Measurements from ENCODE around the gene SGMS2.
A peak's percentile ranks its signal among the peaks of the same experiment; 100 is the strongest.

Gene SGMS2

DNA sequence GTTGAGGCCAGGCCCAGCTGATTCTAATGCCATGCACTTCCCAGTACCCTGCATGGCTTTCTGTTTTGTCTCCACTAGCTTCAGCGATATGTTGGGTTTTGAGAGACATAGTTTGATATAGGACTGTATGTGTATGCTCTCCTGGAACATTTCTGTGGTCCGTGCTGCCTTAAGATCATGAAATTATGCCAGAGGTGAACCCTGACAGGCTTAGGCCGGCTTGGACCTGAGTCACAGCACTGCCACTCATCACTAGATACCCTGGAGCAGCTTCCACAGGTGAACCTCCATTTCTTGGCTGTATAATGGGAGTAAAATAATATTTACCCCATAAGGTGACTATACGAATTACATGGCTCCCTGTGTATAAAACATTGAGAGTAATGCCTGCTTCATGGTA is 6.4 kb downstream of the SGMS2 start:
- DNase-seq, result no peak

DNA sequence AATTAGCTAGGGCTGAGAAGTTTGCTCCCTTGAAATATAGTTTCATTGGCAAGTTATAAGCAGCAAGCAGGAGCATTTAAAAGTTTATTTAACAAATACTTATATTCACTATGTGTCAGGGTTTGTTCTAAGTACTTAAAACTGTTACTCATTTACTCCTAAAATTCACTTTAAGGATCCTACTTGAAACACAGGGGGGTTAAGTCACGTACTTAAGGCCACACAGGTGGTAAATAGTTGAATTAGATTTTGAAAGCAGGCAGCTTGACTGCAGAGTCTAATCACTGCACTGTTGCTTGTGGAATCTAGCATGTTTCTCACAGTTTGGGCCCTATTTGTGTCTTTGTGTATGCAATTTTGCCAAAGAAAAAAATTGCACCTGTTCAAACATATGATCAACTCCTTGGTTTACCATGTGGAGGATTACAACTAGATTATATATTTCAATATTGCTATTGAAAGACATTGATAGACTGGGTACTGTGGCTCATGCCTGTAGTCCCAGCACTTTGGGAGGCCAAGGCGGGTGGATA is 7.6 kb downstream of the SGMS2 start:
- no peak for DNase-seq

DNA sequence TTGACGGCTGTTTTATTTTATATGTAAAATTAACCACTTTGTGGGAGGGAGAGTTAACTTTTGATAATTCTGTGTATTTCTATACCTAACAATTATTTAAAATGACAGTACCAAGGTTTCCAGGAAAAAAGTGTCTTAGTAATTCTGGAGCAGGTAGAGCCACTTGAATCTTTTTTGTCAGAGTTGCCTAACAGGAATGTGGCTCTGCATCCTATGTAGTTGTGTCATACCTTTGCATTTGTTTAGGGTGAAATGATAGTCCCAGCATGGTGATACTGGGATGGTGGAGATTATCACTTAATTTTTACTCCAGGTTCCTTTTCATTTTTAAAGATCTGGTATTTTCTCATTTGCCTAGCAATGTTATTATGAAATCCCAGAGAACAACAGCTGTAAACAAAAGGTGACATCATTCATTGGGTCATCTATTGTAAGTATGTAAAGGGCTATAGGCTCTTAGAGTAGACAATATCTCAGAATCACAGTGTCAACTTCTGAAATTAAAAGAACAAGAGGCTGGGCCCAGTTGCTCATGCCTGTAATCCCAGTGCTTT is 9.6 kb downstream of the SGMS2 start:
- DNase-seq, result no peak

DNA sequence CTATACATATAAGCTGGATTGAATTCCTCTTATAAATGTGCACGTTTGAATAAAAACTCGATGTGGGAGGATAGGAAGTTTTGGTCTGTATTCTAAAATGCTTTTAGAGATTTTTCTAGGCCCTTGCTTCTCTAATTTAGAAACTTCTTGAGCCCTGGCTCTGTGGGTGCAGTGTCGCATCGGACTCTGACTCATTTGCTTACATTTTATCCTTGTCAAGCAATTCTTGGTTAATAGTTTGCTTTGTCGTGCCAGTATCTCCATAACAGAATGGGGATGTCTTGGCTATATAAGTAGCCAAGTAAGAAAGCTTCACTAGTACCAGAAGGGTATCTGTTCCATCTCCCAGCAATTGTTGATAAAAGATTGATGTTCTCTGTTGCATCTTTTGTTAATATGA is 10.7 kb downstream of the SGMS2 start:
- no peak for DNase-seq

DNA sequence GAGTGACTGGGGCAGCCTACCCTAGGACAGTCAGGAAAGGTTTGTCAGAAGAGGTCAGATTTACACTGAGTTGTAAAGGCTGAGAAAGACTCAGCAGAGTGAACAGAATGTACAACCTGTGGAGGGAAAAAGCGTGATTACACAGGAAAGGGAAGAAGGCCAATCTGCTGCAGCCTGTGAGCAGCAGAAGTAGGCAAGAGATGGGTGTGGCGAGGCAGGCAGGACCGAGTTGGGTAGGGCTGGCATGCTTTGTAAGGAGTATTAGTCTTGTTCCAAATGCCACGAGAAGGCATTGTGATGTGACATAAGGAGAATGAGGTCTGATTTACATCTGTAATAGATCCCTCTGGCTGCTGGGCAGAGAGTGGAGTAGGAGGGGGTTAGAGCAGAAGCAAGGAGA is 12.6 kb downstream of the SGMS2 start:
- DNase-seq, result no peak

DNA sequence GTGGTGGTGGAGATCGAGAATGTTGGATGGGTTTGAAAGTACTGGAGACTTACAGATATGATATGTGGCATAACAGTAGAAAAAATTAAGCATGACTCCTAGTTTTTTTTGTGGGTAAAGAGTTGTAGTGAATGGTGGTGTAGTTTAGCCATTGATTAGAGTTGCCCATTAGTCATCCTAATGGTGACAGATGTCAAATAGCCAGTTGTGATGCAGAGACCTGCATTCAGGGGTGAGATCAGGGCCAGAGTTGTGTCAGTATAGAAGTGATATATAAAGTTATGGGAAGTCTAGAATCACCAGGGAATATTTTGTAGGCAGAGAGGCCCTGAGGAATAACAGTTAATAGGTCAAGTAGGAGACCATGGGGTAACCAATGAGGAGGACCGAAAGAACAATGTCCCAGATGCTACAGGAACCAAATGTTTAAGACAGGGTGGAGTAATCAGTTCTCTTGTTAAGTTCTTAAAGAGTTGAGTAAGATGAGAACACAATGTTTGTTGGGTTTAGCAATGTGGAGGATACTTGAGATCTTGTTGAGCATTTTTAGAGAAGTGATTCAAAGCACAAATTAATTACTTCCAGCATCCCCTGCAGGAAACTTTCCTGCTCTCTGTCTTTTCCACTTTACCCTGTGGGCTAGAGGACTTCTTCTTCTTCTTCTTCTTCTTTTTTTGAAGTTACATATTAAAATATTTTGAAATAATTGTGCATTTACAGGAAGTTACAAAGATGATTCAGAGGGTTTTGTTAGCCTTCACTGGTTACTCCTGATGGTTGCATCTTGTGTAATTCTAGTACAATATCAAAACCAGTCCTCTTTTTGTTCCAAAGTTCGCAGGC is 13.3 kb downstream of the SGMS2 start:
- DNase-seq, result no peak

DNA sequence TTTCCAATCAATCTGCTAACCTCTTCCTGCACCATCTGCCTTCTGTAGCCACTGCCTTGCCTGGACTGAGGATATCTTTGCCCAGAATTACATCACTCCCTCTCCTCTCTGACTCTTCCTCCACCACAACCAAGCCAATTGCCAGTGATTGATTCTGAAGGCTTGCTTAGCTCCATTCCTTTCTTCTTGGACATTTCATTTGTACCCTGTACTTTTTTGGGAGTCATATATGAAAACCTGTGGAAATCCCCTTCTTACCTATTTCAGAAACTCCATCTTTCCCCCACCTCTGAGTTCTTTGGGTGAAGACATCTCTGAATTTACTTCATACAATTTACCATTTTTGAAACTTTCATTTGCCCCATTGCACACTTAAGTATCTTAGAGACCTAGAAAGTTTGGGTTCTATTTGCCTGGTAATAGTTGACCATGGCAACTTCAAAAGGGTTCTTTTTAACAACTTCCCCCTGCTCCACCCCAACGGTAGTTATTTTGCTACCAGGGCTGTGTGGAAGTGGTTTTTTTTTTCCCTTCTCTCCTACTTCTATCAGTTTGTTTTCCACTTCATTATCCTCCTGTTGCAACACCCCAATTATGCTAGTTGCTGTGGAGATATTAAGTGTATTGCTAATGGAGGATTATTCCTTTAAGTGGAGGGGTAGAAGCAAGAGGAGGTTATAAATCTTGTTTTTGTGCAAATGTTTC is 14.3 kb downstream of the SGMS2 start:
- DNase-seq, result no peak

DNA sequence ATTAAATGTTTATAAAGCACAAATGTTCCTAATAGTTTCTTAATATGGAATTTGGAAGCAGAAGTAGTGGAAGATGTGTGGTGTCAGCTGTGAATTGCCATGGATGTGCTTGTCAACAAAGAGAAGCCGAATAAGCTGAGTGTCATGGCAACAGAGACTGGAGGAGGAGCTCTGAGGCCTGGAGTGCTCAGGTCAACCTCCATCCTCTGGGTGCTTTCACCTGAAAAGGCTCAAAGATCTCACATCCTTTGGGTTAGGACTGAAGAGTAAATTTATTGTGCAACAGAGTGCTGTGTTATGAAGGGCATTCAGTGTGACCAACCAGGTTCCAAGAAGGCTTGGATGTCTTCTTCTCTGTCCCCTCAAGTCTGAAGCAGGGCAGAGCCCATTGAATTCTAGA is 18.7 kb downstream of the SGMS2 start:
- DNase-seq, result no peak

DNA sequence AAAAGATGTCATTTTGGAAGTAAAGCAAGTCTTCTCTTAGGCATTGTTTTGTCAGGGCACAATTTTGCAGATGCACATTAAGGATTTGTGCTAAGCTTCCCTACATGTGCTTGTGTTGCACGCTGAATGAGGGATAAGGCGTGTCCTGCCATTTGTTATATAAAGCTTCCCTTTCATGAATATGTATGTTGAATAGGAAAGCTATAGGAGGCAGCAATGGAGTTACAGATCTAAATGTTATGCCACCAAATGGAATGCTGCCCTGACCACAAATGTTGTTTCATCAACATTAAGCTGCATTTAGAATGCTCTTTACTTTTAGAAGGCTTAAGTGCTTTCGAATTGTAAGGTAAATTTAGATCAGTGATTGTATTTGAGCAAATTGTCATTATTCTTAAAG is 20.9 kb downstream of the SGMS2 start:
- DNase-seq, result no peak

DNA sequence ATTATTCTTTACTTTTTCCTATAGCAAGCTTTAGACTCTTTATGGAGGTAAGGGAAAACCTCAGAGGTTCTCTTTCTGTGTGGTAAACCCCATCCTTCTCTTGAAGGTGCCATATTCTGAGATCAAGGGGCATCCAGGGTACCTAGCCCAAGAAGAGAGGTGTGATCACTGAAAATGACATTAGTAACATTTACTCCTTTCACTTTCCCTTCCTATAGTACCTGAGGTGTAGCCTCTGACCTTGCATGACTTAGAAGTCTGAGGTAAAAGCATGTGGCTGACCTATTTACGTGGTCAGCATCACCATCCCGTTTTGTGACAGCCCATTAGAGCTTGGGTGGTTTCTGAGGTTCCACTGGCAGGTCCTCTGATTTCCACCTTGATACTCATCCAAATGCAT is 25.7 kb downstream of the SGMS2 start:
- no peak for DNase-seq

DNA sequence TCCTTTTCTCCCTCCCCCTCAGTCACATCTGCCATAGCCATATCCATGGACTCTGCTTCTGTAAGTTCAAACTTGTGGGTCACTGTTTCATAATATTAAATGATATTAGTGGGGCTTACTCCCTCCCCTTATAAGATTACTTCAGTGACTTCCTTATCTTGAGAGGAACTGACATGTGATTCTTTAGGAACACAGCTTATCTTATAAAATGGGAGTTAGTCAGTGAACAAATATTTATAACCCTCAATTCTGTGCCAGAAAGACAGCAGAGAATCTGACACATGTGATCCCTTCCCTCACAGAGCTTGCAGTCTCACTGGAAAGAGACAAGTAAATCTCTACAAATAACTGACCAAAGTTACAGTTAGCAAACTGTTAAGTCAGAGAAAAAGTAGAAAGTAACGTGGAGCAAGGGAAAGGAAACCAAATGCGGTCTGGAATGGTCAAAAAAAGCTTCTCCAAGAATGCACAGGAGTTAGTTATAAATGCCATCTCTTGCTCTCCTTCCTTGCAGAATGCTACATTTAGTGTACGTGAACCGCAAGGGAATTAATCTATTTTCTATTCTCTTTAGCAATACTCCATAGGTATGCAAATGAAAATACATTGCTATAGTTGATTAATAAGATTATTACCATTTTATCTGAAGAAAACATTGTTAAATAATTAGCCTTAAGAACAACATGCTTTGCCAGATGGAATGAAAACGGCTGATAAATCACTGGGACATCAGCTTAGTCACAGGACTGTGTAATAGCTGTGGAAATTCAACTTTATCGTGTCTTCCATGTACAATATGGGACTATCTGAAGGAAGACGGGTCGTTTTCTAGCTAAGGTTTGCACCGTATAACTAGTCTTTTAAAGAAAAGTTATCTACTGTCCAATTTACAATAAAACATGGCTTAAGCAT is 29.0 kb downstream of the SGMS2 start:
- no peak for DNase-seq

DNA sequence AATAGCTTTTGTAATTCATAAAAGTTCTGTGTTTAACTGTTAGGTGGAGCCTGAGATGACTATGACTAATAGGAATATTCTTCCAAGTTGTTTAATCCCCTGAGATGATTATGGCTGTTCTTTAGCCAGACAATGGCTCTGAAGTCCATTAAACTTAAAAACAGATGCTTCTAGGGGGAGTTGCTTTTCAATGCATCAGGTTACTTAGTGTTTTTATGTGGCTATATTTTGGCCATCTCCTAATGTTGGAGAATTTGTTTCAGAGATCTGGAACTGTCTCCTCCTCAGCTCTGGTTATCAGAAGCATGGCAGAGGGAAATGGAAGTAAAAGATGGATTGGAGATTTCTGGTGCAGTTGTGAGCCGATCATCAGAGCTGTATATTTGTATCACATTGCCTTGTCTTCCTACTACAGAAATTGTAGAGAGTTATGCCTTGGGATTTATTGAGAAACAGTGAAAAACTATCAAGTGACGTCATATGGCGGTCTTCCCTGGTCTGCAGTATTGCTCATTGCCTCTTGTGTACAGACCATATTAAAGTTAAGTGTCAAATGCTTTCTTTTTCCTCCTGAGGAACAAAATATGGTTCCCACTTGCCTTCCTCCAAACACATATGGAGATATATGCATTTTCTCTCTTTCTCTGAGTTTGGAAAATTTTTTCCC is 29.8 kb downstream of the SGMS2 start:
- no peak for DNase-seq

DNA sequence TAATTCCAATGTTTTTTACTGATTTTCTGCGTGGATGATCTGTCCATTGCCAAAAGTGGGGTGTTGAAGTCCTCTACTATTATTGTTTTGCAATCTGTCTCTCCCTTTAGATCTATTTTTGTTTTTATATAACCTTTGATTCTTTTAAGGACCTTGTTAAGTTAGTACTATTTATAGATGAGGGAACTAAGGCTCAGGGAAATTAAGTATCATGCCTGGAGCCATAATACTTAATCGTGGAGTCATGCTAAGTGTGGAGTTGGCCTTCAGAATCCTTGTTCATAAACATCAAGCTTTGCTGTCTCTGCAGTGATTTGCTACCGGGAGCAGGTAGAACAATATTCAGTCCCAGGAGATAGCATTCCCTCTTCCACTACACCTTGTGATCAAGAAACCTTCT is 31.0 kb downstream of the SGMS2 start:
- DNase-seq, result no peak

DNA sequence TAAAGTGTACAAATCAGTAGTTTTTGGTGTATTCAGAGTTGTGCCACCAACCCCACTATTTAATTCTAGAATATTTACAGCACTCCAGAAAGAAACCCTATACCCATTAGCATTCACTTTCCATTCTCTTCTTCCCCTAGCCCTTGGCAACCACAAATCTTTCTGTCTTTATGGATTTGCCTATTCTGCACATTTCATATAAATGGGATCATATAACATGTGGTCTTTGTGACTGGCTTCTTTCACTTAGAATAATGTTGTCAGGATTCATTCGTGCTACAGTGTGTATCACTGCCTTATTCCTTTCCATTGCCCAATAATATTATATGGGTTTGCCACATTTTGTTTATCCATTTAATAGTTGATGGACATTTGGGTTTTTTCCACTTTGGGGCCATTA is 32.2 kb downstream of the SGMS2 start:
- DNase-seq, result no peak

DNA sequence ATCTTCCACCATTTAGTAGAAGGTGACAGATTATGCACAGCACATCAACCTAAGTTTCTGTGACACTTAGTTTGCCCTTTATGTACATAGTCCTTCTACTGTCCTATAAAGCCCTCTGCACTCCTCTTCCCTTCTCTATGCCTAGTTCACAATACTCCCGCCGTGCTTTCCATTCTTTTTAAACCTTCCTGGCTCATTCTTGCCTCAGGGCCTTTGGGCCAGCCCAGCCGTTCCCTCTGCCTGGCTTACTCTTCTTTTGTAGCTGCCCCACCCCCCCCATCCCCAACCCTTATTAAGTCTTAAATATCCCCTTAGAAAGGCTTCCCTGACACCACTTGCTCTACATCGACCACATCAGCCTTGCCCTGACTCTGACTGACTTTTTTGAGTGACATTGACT is 33.0 kb downstream of the SGMS2 start:
- DNase-seq, result no peak

DNA sequence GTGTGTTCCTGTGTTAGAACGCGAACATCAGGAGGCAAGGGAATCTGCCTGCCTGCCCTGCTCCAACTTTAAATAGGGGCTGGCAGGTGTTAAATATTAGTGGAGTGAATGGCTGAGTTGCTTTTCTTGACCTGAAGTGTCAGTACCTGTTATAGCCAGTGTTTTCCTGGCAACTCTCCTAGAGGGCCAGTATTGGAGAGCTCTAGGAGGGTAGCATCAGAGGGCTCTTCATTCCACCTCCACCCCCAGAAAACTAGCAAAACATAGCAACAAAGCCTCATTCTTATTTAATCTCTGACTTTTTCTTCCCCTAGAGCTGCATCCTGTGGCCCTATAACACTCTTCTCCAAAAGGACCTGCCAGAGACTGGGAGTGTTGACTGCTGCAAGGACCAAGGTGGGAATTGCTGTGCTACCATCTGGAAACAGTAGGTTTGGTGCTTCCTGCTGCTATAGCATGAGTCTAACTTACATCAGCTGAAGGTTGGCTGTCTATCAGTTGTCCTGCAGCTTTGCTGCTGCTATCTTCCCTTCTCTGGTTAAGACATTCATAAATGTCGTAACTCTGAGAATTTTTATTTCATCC is 33.5 kb downstream of the SGMS2 start:
- DNase-seq, result no peak

DNA sequence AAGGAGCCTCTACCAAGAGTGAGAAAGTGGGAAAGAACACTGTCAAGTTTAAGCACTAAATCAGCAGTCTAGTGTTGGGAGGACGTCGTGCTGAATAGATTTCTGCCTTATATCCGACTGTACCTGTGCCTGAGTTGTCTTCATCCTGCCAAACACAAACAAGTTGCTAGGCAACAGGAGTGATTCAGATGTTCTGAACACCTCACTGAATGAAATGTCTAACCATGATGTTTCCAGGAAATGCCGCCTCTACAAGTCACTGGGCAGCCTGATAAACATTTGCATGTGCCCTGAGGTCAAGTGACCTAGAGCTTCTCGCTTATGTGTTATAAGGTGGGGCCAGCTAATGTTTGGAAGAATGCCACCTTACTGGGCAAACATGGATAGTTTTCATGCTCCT is 37.9 kb downstream of the SGMS2 start:
- no peak for DNase-seq

DNA sequence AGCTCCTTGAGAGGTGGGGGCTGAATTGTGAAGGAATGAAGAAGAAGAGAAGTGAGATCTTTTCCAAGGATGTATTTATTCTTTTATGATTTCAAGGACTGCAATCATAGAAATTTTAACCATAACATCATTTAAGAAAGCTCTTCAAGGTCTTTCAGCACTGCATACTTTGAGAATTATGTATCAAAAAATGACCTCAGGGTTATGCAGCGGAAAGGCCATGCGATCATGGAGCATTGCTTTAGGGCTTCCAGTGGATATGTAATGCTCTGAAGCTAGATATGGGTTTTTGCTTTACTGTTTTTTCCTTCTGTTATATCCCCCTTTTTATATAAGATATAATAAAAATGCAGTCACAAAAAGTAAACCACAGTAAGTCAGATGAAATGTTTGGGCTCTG is 38.7 kb downstream of the SGMS2 start:
- no peak for DNase-seq

DNA sequence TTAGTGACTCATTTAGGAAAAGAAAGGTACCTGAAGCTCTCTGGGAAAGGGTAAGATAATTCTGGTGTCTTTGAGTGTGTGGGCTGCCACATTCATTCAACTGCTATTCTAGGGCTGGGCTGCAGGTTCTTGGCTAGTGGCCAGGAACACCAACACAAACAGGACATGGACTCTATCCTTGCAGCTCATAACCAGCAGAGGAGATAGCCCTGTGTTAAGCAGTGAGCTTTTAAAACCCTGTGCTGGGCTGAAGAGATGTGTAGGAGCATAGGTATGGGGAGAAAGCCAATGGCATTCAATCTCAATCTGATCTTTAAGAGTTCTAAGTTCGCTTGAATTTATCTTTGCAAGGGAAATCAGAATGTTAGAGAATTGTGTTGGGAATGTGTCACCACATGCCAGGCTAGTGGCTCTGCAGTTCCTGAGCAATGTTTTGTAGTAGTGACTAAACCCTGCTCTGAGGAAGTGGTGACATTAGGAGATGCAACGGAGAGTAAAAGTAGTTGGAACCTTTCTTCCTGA is 39.2 kb downstream of the SGMS2 start:
- DNase-seq, result peak in 1 of 2 experiments; percentile 32

DNA sequence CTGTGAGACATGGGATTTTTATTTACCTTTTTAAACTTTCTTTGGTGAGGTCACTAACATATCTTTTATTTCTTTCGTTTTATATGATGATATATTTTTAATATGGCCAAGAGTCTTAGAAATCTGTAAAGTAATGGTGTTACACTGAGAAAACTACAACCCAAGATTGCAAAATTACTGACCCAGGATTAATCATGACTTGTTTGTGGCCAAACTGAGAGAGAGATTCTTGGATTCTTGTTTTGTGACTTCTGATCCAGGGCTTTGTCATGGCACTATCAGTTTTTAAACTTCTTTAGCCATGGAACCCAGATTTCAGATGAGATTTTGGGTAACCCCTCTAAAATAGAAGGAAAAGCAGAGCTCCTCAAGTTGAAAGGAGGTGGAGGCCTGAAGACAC is 42.0 kb downstream of the SGMS2 start:
- no peak for DNase-seq

DNA sequence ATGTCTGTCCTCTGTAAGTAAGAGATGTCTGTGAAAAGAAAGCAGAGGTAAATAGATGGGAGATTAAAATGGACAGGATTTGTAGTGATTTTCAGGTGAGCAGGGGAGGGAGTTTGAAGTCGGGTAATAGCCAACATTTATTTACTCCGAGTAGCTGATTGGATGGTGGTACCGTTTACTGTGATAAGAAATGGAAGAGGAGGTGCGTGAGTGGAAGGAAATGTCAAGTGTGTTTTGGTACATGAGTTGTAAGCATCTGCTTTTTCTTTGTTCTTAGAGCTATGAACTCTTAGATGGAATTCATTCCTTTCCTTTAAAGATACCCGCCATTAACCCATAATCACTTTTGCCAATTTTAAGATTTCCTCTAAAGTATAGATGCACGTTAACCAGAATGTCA is 45.5 kb downstream of the SGMS2 start:
- DNase-seq, result no peak
